ENCODE results near the gene CLEC12A. TPM values are rescaled to one million over a fixed set of nuclear protein-coding genes. Genes with fewer than 3 reads are reported as not detected.

The CLEC12A gene
- total RNA-seq, 2 donors from 2014 or later, result not detected

DNA sequence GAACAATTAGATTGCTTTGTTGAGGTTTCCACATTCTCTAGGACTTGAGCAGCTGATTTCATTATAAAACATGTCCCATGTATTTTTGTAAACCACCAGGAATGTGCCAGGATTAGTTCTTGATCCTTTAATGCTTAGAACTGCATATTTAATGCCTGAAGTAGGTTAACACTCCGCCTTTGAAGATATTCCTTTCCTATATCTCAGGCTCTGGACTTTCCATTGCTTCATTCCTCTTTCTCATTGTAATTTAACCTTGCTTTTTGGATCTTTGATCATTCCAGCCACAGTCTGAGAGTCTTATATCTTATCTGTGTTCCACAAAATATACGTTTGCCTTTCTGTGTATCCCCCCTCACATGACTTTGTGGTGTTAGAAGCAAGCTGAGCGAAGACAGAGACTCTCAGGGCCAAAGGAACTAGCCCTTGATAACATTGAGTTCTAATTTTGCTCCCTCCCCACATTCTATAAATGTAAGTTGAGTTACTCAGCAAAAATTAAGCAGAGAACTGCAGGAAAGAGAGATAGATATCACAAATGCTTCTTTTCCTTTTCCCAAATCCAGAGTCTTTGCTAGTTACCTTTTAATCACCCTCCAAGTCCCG, 30.1 kb downstream of the CLEC12A start:
- TF ChIP-seq, protein P1, sequence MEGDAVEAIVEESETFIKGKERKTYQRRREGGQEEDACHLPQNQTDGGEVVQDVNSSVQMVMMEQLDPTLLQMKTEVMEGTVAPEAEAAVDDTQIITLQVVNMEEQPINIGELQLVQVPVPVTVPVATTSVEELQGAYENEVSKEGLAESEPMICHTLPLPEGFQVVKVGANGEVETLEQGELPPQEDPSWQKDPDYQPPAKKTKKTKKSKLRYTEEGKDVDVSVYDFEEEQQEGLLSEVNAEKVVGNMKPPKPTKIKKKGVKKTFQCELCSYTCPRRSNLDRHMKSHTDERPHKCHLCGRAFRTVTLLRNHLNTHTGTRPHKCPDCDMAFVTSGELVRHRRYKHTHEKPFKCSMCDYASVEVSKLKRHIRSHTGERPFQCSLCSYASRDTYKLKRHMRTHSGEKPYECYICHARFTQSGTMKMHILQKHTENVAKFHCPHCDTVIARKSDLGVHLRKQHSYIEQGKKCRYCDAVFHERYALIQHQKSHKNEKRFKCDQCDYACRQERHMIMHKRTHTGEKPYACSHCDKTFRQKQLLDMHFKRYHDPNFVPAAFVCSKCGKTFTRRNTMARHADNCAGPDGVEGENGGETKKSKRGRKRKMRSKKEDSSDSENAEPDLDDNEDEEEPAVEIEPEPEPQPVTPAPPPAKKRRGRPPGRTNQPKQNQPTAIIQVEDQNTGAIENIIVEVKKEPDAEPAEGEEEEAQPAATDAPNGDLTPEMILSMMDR (conservative IDR thresholded peaks at IDR 0.05), result no peak
- Histone ChIP-seq H3K4me1 (ENCODE audit: control insufficient read depth, insufficient read depth, low read length) (no peaks in the 10 kb centered on the region), H3K9me3 (ENCODE audit: control insufficient read depth, low read length) (no peaks in the 10 kb centered on the region), H3K27me3 (ENCODE audit: control insufficient read depth, insufficient read depth, low read length, poor library complexity, severe bottlenecking) (no peaks in the 10 kb centered on the region), H3K27ac (ENCODE audit: low read depth, low read length) (no peak overlapping the region), H3K9ac (ENCODE audit: extremely low read depth, low read length, poor library complexity, severe bottlenecking) (no peak overlapping the region), H3K4me3 (ENCODE audit: low read length) (no peak overlapping the region), H3K36me3 (ENCODE audit: control insufficient read depth, insufficient read depth, low read length) (no peaks in the 10 kb centered on the region)
- DNase-seq, result no peak
- Mint-ChIP-seq H3K9me3 (peaks cover 5% of the 10 kb centered on the region), H3K27me3 (ENCODE audit: insufficient read depth) (no peaks in the 10 kb centered on the region), H3K4me1 (peaks cover 4% of the 10 kb centered on the region), H3K4me3 (no peak overlapping the region), H3K36me3 (ENCODE audit: low read depth) (no peaks in the 10 kb centered on the region), H3K27ac (no peak overlapping the region)
- WGBS, 2 experiments (ENCODE audit: insufficient coverage in 1 of 2, insufficient read length in 1 of 2), result 88 to 95% methylated on average over 2 to 4 of the region's 4 CpGs

DNA sequence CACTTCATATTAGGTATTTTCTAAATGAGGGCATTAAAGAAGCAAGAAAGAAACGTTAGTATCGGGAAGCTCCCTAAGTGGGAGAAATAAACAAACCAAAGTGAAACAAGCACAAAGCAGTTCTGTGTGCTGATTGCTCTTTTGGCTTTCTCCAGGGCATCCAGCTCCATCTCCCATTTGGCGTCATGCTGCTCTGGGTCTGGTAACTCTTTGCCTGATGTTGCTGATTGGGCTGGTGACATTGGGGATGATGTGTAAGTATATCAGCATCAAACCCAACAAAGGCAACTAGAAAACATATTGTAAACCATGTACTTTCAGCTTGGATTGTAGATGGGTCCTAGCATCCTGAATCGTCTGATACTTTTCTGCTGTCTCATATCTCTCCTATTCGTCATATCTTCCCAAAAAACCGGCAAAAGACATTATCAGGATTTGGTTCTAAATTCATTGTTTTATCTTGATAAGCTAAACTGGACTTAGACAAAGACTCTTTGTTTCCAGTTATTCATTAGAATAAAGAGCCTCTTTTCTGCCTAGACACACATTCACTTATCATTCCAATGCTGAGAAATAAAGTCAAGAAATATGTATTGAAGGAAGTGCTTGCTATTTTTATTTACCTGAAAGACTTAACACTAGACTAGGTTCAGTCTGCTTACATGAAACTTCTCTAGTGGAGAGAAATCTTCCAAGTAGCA, 41.6 kb downstream of the CLEC12A start:
- TF ChIP-seq, protein P1 (conservative IDR thresholded peaks at IDR 0.05), result no peak
- Mint-ChIP-seq H3K4me3 (no peak overlapping the region), H3K27ac (no peak overlapping the region), H3K4me1 (peaks cover 10% of the 10 kb centered on the region), H3K9me3 (no peaks in the 10 kb centered on the region), H3K36me3 (ENCODE audit: low read depth) (no peaks in the 10 kb centered on the region), H3K27me3 (ENCODE audit: insufficient read depth) (no peaks in the 10 kb centered on the region)
- H3K27ac ChIP-seq (ENCODE audit: low read depth, low read length), result no peak overlapping the region
- H3K27me3 ChIP-seq (ENCODE audit: control insufficient read depth, insufficient read depth, low read length, poor library complexity, severe bottlenecking), result no peaks in the 10 kb centered on the region
- WGBS, 2 experiments (ENCODE audit: insufficient coverage in 1 of 2, insufficient read length in 1 of 2), result 84 to 100% methylated on average over 4 to 6 of the region's 6 CpGs
- no peaks in the 10 kb centered on the region for H3K36me3 ChIP-seq (ENCODE audit: control insufficient read depth, insufficient read depth, low read length)
- no peak for DNase-seq
- no peak overlapping the region for H3K4me3 ChIP-seq (ENCODE audit: low read length)
- H3K9me3 ChIP-seq (ENCODE audit: control insufficient read depth, low read length), result no peaks in the 10 kb centered on the region
- H3K9ac ChIP-seq (ENCODE audit: extremely low read depth, low read length, poor library complexity, severe bottlenecking), result no peak overlapping the region
- H3K4me1 ChIP-seq (ENCODE audit: control insufficient read depth, insufficient read depth, low read length), result no peaks in the 10 kb centered on the region

DNA sequence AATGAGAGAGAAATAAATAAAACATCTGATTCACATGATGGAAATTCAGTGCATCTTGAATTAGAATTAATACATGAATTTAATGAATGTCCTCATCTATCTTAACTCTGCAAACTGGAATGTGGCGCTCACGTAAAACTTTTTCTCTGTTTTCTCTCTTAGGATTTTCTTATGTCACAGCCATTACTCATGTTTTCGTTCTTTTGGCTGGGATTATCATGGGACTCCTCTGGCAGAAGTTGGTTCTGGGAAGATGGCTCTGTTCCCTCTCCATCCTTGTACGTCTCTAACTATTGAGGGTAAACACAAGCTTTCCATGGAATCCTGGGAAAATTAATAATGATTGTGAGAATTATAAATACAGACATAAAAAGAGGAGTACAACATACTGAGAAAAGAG, 44.2 kb downstream of the CLEC12A start:
- no peaks in the 10 kb centered on the region for H3K27me3 Mint-ChIP-seq (ENCODE audit: insufficient read depth)
- Histone ChIP-seq H3K27ac (ENCODE audit: low read depth, low read length) (no peak overlapping the region), H3K4me3 (ENCODE audit: low read length) (no peak overlapping the region), H3K4me1 (ENCODE audit: control insufficient read depth, insufficient read depth, low read length) (no peaks in the 10 kb centered on the region), H3K9ac (ENCODE audit: extremely low read depth, low read length, poor library complexity, severe bottlenecking) (no peak overlapping the region), H3K9me3 (ENCODE audit: control insufficient read depth, low read length) (no peaks in the 10 kb centered on the region), H3K27me3 (ENCODE audit: control insufficient read depth, insufficient read depth, low read length, poor library complexity, severe bottlenecking) (no peaks in the 10 kb centered on the region), H3K36me3 (ENCODE audit: control insufficient read depth, insufficient read depth, low read length) (no peaks in the 10 kb centered on the region)
- no peak for DNase-seq
- H3K4me3 Mint-ChIP-seq, result no peak overlapping the region
- no peaks in the 10 kb centered on the region for H3K9me3 Mint-ChIP-seq
- 99% methylated on average over 4 of the region's 4 CpGs; no CpG with 5 or more reads in 1 of the 2 experiments for WGBS, 2 experiments (ENCODE audit: insufficient coverage in 1 of 2, insufficient read length in 1 of 2)
- TF ChIP-seq, protein P1 (conservative IDR thresholded peaks at IDR 0.05), result no peak
- H3K27ac Mint-ChIP-seq, result no peak overlapping the region
- peaks cover 9% of the 10 kb centered on the region for H3K4me1 Mint-ChIP-seq
- H3K36me3 Mint-ChIP-seq (ENCODE audit: low read depth), result no peaks in the 10 kb centered on the region
